GM10266 (cell line): ENCODE measurements around the gene EXOSC9.
"Not testable (repeated sequence)": the region's sequence is repeated elsewhere in the genome, so short reads cannot be mapped to it uniquely, and the experiment has no call there.

Experiments used
- DNase-seq: peaks from one replicate; pipeline ENCODE4 v3.0.0; 2012; ENCODE audit errors: extremely low spot score
- CTCF ChIP-seq: IDR thresholded peaks from 2 replicates; pipeline ENCODE4 v1.5.1; 2012; ENCODE audit warnings: mild to moderate bottlenecking, low read depth; ENCODE audit not compliant: control insufficient read depth, insufficient read depth; ENCODE audit errors: missing control alignments

The EXOSC9 gene, protein sequence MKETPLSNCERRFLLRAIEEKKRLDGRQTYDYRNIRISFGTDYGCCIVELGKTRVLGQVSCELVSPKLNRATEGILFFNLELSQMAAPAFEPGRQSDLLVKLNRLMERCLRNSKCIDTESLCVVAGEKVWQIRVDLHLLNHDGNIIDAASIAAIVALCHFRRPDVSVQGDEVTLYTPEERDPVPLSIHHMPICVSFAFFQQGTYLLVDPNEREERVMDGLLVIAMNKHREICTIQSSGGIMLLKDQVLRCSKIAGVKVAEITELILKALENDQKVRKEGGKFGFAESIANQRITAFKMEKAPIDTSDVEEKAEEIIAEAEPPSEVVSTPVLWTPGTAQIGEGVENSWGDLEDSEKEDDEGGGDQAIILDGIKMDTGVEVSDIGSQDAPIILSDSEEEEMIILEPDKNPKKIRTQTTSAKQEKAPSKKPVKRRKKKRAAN

DNA sequence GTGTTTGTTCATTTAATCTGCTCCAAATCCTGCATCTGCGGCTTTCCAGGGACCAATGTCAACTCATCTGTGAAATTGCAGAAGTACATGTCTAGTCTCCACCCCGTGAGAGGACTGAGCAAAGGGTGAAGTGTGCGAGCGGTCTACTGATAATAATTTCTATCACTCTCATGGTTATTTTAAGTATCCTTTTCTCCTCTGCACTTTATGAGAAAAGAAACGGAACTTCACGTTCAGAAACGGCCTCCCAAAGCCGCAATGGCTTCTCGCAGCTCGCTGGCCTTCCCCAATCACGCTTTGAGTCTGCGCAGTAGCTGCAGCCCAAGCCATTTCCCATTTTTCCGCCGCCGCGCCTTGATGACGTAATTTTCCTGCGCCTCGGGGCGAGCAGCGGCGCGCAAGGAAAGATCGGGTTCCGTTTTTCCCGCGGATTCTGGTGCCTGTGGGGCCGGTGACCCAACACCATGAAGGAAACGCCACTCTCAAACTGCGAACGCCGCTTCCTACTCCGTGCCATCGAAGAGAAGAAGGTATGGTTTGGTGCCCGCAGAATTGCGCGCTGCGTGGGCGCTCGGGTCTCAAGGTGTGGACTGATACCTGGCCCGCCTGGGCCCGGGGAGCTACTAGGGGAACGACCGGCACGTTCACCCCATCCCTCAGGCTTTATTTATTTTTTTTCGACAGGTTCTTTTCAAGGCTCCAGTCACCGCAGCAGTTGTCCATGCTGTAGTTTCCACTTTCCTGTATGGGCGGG, at the start of gene EXOSC9:
TSS of gene EXOSC9 (plus strand) at position 363 of the 754 bp plus-strand sequence. CDS start at position 465, 102 bp downstream.
- no peak for TF ChIP-seq CTCF
- peak; percentile 76 for DNase-seq

DNA sequence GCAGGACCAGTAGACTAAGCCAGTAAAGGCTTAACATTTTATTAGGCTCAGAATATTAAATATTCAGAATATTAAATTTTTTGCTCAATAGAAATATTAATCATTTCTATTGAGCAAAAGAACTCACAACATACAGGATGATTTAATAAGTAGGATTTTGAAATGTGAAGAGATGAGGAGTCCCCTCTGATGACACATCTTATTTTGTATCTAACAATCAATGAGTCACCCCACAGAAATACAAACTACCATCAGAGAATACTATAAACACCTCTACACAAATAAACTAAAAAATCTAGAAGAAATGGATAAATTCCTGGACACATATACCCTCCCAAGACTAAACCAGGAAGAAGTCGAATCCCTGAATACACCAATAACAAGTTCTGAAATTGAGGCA, 49.0 kb upstream of the EXOSC9 start:
- not testable (repeated sequence) for DNase-seq

- no peak for DNase-seq
Measured at GRCh38 chr4:121758925-121759568, 42.1 kb upstream of the EXOSC9 start.

GRCh38 chr4:121760205-121760604, 40.9 kb upstream of the EXOSC9 start:
- DNase-seq, result no peak
- TF ChIP-seq CTCF, result no peak

More at GRCh38 chr4:121758925-121759568, 42.1 kb upstream of the EXOSC9 start:
- TF ChIP-seq CTCF, result no peak

GRCh38 chr4:121764303-121764701, 36.8 kb upstream of the EXOSC9 start:
- TF ChIP-seq CTCF, result no peak
- no peak for DNase-seq

DNA sequence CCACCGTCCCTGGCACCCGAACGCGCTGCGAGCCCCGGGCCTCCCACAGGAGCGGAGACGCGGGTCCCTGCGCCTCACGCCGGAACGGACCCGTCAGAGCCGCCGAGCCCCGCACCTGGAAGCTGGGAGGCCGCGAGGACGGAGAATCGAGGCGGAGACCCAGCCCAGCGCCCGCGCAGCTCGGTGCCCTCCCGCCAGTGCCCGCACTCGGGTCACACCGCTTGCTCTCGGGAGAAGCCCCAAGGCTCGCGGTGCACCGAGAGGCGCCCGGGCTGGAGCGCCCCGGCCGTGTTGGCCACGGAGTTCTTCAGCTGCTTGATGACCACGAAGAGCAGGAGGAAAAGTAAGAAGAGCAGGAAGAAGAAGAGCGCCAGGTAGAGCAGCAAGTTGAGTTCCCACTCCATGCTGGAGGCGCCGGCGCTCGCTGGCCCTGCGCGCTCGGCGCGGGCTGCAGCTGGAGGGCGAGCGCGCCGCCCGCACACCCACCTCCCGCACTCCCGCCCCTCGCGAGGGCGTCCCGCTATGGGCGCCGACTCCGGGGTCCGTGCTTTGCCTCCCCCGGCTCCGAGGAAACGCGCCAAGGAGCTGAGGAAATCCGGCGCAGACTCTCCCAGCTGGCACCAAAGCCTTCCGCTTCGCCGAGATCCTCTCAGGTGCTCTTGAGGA, 36.3 kb upstream of the EXOSC9 start, which contains the start of gene SMIM43:
TSS of gene SMIM43 (minus strand) at position 463 of the 666 bp plus-strand sequence. CDS start at position 404, 59 bp downstream.
- peak; percentile 14 for DNase-seq
- no peak for TF ChIP-seq CTCF

GRCh38 chr4:121765368-121765705, 35.8 kb upstream of the EXOSC9 start:
- TF ChIP-seq CTCF, result no peak
- peak; percentile 16 for DNase-seq
